NOMO-1 treated with dmso at 0.1 percent for 144 hours (cell line): ENCODE measurements around the gene KDM1A.
A peak's percentile ranks its signal among the peaks of the same experiment; 100 is the strongest.
"Not testable (repeated sequence)": the region's sequence is repeated elsewhere in the genome, so short reads cannot be mapped to it uniquely, and the experiment has no call there.

Experiments used
- DNase-seq: peaks from one replicate; lab custom pipeline; 2025; ENCODE audit not compliant: unreplicated experiment; lab: John Stamatoyannopoulos, UW

KDM1A gene

GRCh38 chr1:23010025-23010424, 9.2 kb upstream of the KDM1A start:
- DNase-seq, result not testable (repeated sequence)

DNA sequence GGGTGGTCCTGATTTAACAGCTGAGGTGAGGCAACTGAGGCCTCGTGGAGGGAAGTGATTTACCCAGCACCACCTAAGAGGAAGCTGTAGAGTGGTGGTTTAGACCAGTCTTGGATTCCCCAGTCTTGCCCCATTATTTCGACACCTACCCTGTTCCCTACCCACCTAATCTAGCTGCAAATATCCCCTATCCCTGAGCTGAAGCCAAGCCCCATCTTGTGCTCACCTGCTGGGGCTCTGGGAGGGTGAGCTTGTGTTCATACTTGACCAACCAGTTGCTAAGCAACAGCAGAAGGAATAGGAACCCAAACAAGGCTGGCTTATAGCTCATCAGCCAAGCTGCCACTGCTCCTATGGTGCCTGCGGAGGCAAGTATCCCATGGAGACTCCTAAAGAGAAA, 5.6 kb upstream of the KDM1A start:
- DNase-seq, result peak; percentile 53

DNA sequence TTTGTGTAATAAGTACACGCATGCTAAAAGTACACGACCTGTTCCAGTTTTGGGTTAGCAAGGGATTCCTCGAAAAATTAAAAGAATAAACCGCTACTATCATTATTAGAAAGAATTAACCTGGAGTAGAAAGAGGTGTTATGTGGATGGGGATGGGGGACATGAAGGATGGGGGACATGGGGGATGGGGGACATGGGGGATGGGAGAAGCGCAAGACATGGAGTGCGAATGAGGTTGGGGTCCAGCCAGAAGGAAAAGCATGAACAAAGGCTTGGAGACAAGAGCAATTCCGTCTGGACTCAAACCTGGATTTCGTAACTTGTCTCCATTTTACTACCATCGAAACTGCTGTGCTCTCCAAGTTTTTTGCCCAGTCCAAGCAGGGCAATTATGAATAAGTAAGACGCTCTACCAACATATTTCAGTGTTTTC, 591 bp upstream of the KDM1A start:
- DNase-seq, result no peak

GRCh38 chr1:23019863-23020625, 776 bp downstream of the KDM1A start:
- DNase-seq, result no peak

DNA sequence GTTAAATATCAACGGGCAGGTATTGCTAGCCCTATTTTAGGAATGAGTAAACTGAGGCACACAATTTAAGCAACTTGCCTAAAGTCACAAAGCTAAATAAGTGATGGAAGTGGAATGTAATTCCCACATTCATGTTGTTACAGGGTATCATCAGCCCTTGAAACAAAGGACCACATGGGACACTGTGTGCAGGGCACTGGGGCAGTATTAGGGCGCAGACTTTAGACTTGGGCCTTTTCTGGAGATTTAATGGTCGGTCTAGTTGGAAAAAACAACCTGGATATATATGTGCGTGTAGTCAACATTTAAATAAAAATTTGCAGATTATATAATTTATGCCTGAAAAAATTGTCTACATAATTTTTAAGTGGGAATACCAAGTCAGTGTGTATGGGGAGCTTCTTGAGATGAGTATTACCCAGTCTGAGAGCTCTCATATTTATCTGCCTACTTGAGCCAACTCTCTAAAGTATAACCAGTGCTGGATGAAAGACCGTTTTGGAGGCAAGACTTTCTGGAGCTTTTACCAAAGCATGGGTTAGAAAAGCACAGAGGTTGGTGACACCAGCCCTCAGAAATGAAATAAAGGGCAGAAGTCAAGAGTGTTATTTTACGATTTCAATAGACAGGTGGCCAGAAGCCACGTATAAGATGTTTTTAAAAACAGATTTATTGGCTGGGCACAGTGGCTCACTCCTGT, 1.6 kb downstream of the KDM1A start:
- no peak for DNase-seq

GRCh38 chr1:23021834-23022233, 2.6 kb downstream of the KDM1A start:
- no peak for DNase-seq

DNA sequence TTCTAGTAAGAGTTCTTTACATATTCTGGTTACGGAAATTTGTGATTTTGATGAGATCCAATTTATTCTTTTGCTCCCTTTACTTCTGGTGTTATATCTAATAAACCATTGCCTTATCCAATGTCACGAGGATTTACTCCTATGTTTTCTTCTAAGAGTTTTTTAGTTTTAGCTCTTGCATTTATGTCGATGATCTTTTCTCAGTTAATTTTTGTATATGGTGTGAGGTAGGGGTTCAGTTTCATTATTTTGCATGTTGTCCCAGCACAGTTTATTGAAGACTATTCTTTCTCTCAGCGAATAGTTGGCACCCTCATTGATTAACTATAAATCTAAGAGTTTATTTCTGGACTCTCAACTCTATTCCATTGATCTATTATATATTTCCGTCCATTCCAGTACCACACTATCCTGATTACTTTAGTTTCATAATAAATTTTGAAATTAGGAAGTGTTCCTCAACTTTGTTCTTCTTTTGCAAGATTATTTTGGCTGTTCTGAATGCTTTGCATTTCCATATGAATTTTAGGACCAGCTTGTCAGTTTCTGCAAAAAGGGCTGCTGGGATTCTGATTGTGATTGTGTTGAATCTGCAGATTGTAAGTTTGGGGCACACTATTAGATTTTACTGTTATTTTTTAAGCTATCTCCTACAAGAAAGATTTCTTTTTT, 4.0 kb downstream of the KDM1A start:
- DNase-seq, result no peak

DNA sequence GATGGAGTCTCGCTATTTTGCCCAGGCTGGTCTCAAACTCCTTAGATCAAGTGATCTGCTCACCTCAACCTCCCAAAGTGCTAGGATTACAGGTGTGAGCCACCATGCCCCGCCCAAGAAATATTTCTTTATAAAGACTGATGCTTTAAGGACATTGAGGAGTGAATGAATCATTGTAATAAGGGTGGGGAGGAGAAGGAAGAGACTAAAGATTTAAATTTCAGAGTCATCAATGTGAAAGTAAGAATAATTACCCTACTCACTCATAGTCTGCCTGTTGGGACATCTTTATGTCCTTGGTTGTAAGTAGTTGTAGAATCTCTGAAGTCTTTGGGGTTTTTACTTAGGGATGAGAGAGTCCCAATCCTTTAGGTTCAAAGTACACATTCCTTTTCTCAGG, 7.3 kb downstream of the KDM1A start:
- no peak for DNase-seq

DNA sequence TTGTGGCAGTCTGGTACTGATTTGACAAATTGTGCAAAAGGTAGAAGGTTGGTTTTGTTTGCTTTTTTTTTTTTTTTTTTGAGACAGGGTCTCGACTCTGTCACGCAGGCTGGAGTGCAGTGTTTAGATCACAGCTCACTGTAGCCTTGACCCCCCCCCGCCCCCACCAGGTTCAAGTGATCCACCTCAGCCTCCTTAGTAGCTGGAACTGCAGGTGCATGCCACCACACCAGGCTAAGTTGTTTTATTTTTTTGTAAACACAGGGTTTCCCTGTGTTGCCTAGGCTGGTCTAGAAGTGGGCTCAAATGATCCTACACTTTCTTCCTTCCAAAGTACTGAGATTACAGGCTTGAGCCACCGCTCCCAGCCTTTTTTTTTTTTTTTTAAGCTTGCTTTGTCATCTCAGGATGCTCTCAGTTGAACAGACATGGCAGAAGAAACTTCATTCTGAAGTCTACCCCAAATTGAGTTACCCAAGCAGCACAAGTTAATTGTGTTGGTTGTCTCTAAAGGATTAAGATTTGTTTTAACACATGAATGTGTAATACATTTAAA, 8.2 kb downstream of the KDM1A start:
- DNase-seq, result no peak

DNA sequence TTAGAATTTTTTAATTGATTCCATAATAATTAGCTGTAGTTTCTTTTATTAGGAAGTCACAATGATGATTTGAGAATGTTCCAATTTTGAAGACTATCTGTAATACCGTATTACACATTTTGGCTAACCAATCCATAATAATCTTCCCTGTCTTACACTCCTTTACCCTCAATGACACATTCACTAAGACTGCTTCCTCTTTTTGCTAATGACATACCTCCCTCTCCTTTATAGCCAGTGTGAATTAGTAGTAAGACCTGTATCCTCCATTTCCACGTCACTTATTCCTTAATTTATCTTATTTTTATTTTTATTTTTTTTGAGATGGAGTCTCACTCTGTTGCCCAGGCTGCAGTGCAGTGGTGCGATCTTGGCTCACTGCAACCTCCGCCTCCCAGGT, 10.1 kb downstream of the KDM1A start:
- DNase-seq, result peak; percentile 32

GRCh38 chr1:23035823-23036452, 16.7 kb downstream of the KDM1A start:
- DNase-seq, result no peak

DNA sequence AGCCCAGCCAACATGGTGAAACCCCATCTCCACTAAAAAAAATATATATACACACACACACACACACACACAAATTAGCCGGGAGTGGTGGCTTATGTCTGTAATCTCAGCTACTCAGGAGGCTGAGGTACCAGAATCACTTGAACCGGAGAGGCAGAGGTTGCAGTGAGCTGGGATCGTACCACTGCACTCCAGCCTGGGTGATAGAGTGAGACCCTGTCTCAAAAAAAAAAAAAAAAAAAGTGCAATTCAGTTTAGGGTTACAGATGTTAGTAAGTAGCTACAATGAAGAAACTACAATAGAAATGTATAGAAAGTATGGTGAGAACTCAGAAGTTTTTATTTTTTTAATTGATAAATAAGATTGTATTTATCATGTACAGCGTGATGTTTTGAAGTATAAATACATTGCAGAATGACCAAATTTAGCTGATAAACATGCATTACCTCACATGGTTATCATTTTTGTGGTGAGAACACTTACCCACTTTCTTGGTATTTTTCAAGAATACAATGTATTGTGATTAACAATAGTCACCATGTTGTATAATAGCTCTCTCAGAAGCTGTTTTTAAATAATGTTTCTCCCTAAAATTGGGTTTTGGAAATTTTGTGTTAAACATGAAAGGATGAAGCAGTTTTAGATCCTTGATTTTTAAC, 17.9 kb downstream of the KDM1A start:
- DNase-seq, result no peak

DNA sequence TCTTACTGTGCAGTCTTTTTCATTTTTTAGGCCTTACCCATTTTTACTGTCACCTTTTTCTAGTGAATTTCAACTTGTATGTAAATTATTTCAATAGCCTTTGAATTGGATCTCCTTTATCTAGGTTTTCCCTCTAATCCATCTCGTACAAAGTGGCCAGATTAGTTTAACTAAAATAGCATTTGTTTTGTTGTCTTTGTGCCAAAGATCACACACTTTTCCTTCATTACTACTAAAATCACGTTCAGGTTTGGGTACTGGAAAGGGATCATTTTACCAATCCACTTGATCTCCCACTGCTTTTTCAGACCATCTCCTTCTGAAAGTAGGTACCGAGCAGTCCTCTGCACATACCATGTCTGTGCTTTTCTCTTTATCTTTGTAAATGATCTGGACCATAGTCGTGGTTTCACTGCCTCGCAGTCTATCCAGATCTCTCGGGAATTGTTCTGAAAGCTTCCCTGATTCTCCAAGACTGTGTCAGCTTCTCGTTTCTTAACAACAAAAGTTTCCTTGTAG, 20.1 kb downstream of the KDM1A start:
- no peak for DNase-seq

DNA sequence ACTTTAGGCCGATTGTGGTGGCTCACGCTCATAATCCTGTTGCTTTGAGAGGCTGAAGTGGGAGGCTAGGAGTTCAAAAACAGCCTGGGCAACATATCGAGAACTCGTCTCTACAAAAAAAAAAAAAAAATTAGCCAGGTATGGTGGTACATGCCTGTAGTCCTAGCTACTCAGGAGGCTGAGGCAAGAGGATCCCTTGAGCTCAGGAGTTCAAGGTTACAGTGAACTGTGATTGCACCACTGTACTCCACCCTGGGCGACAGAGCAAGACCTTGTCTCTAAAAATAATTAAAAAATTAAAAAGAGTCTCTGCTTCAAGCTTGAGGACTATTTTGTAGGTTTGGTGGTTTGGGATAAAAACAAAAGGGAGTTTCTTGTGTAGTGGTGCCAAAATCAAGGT, 21.2 kb downstream of the KDM1A start:
- no peak for DNase-seq

- DNase-seq, result no peak
Observed at GRCh38 chr1:23044035-23044434, 24.8 kb downstream of the KDM1A start.

DNA sequence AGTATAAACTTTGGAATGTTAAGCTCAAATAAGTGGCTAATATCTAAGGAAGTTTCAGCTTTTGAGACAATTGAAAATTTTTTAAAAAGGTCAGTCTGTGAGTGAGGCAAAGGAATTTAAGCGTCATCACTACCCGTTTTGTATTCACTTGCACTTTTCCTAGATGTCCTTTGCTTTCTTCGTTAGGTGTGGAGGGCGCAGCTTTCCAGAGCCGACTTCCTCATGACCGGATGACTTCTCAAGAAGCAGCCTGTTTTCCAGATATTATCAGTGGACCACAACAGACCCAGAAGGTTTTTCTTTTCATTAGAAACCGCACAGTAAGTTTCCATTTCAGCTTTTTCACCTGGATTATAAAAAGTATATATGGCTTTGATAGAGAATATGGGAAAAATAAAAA, 30.9 kb downstream of the KDM1A start:
- DNase-seq, result no peak

DNA sequence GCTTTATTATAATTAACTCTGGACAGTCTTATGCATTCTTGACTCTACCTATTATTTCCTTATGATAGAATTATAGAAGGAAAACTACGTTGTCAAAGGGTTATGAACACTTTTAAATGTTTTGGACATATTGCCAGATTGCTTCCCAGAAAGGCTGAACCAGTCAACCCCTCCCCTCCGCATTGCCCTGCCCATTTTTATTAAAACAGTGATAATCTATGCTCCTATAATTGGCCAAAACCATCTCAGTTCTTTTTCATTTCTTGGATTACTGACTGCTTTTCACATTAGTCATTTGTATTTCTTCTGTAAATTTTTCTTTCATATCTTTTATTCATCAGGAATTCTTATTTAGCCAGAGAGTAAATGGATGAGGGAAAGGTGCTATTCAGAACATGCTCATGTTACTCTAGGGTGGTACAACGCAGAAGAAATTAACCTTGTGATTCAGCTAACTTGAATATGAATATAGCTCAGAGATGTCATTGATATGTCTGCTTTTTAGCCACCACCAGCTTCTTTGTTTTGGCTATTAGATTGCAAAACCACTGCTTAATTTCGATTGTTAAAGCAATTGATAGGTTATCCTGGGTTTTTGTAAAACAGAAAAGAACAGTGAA, 32.1 kb downstream of the KDM1A start:
- DNase-seq, result no peak

GRCh38 chr1:23057301-23057700, 38.0 kb downstream of the KDM1A start:
- no peak for DNase-seq

GRCh38 chr1:23062271-23062670, 43.0 kb downstream of the KDM1A start:
- no peak for DNase-seq

GRCh38 chr1:23065385-23065784, 46.1 kb downstream of the KDM1A start:
- no peak for DNase-seq
